ENCODE results near the gene BTBD17.

BTBD17 gene

DNA sequence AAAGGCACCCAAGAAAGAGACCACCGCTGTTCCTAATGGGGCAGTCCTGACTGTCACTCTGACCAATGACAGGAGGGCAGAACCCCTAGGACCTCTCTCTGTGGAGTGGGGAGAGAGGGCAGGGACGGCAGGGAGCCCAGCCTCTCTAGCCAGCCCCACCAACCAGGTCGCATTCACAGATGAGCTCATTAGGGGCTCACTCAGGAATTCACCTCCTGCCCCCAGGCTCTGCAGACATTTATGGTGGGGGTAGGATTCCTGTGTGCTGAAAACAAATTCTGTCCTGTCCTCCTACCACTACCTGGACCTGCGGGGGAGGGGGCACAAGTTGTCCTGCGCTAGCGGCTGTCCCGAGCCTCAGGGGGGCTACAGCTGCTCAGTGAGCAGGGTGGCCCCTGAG, 42.5 kb upstream of the BTBD17 start:
- no peak overlapping the region for H3K4me3 ChIP-seq (ENCODE audit: low read depth, low read length)
- in situ Hi-C loops (cut with HindIII; ENCODE audit: low sequenced_read_pairs) = no loop called here
- no peak for DNase-seq (ENCODE audit: low read depth)
- TF ChIP-seq, protein P1, sequence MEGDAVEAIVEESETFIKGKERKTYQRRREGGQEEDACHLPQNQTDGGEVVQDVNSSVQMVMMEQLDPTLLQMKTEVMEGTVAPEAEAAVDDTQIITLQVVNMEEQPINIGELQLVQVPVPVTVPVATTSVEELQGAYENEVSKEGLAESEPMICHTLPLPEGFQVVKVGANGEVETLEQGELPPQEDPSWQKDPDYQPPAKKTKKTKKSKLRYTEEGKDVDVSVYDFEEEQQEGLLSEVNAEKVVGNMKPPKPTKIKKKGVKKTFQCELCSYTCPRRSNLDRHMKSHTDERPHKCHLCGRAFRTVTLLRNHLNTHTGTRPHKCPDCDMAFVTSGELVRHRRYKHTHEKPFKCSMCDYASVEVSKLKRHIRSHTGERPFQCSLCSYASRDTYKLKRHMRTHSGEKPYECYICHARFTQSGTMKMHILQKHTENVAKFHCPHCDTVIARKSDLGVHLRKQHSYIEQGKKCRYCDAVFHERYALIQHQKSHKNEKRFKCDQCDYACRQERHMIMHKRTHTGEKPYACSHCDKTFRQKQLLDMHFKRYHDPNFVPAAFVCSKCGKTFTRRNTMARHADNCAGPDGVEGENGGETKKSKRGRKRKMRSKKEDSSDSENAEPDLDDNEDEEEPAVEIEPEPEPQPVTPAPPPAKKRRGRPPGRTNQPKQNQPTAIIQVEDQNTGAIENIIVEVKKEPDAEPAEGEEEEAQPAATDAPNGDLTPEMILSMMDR (IDR thresholded peaks at IDR 0.05; ENCODE audit: low read depth, low read length, missing control alignments) = no peak

GRCh38 chr17:74403512-74404137, 42.0 kb upstream of the BTBD17 start:
- TF ChIP-seq, protein P1 (IDR thresholded peaks at IDR 0.05; ENCODE audit: low read depth, low read length, missing control alignments) = no peak
- H3K4me3 ChIP-seq (ENCODE audit: low read depth, low read length) = no peak overlapping the region
- DNase-seq (ENCODE audit: low read depth) = no peak
- in situ Hi-C loops (cut with HindIII; ENCODE audit: low sequenced_read_pairs) = no loop called here

DNA sequence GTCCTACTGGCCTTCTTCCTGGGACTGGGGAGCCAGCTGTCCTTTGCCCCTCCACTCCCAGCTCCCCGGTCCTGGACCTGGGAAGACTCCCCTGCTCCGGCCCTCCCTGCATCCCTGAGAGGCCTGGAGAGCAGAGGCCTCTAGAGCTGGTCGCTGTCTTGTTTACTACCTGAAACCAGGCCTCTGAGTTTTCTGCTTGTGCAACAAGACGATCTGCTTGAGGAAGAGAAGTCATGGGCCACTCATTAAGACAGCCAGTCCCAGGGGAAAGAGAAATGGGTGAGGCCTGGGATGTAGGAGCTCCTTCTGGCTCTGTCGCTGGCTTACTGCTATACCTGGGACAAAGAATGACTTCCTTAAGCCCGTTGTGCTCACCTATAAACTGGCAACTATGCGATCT, 40.4 kb upstream of the BTBD17 start:
- no peak overlapping the region for H3K4me3 ChIP-seq (ENCODE audit: low read depth, low read length)
- in situ Hi-C loops (cut with HindIII; ENCODE audit: low sequenced_read_pairs) = no loop called here
- no peak for DNase-seq (ENCODE audit: low read depth)
- TF ChIP-seq, protein P1 (IDR thresholded peaks at IDR 0.05; ENCODE audit: low read depth, low read length, missing control alignments) = no peak

DNA sequence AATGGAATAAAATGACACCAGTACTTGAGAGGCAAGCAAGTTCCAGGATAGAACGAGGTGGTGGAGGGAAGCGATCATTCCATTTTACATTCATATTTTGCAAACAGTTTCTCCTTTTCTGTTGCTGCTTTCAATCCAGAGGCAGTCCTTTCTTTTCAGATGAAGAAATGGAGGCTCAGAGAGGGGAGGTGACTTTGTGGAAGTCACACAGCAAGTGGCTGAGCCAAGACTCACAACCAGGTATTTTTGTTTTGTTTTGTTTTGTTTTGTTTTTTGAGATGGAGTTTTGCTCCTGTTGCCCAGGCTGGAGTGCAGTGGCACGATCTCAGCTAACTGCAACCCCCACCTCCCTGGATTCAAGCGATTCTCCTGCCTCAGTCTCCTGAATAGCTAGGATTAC, 34.9 kb upstream of the BTBD17 start:
- in situ Hi-C loops (cut with HindIII; ENCODE audit: low sequenced_read_pairs) = no loop called here
- no peak for DNase-seq (ENCODE audit: low read depth)
- H3K4me3 ChIP-seq (ENCODE audit: low read depth, low read length) = no peak overlapping the region
- TF ChIP-seq, protein P1 (IDR thresholded peaks at IDR 0.05; ENCODE audit: low read depth, low read length, missing control alignments) = no peak

GRCh38 chr17:74394977-74395376, 33.3 kb upstream of the BTBD17 start:
- DNase-seq (ENCODE audit: low read depth) = no peak
- TF ChIP-seq, protein P1 (IDR thresholded peaks at IDR 0.05; ENCODE audit: low read depth, low read length, missing control alignments) = no peak
- in situ Hi-C loops (cut with HindIII; ENCODE audit: low sequenced_read_pairs) = no loop called here
- H3K4me3 ChIP-seq (ENCODE audit: low read depth, low read length) = no peak overlapping the region

DNA sequence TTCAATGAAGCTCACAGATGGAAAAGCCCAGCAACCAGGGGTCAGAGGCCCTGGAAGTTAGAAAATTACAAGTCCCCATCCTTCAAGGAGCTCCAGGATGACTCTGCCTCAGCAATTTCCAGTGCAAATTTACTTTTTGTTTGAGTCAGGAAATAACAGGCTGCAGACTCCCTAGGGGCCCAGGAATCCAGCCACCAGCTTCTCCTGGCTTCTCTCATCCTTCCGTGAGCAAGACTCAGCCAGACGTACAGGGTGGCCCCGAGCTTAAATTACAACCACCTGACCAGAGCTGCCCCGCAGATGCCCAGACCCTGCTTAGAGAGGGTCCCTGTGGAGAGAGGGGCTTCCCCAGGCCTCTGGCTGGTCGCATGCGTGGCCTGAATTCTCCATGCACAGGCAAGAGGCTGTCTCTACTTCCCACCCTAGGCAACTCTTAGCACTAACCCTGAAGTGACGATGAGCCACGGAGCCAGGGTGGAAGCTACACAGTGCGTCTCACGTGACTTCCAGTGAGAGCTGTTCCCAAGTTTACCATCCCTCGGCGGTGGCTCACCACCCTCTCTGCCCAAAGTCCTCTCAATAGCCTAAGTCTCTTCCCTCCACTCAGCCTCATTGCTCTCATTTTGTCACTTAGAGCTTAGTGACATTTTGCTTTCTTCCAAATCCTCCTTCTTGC, 32.7 kb upstream of the BTBD17 start:
- no peak for DNase-seq (ENCODE audit: low read depth)
- TF ChIP-seq, protein P1 (IDR thresholded peaks at IDR 0.05; ENCODE audit: low read depth, low read length, missing control alignments) = no peak
- in situ Hi-C loops (cut with HindIII; ENCODE audit: low sequenced_read_pairs) = no loop called here
- H3K4me3 ChIP-seq (ENCODE audit: low read depth, low read length) = no peak overlapping the region
